ENCODE results near the gene EPN3.

DNA sequence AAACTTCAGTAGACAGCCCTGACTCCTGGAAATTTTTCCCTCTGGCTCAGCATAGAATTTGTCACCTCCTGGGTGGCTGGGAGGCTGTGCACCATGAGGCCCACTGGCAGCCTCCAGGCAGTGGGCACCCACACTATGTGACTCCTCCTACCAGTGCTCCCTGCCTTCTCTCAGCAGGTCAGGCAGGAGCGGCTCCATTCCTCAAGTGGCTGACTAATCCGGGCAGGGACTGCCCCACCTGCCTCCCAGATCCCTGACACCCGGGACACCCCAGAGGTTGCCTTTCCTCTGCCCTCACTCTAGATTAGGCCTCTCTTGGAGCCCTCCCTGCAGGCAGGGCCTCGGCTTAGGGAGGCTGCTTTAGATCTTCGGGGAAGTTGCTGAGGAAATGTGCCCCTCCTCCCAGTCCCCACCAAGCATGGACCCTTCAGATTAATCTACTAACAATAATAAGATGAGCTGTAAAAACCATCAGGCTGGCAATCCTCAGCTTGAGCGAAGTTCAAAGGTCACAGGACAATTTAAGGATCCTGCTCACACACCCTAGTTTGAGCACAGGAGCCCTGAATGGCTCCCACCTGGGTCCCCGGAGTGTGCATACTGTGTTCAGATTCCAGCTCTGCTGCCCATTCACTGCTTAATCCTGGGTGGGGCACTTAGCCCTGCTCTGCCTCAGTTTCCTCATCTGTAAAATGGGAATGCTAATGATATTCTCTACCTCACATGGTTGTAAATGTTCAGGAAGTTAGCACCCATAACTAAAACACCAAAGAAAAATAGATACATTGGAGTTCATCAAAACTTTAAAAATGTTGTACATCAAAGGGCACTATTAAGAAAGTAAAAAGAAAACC, 34.3 kb upstream of the EPN3 start:
- TF ChIP-seq POLR2AphosphoS5 (IDR thresholded peaks at IDR 0.05) (no peak), POLR2A (IDR thresholded peaks at IDR 0.05) (no peak)
